ENCODE results near the gene GPR137. TPM values are rescaled to one million over a fixed set of nuclear protein-coding genes. Genes with fewer than 3 reads are reported as not detected.
A peak's percentile ranks its signal among the peaks of the same experiment; 100 is the strongest.

GPR137 gene
- total and polyA plus RNA-seq, 7 experiments from 2014 or later = 4.9 to 45.9 (median 30.8) TPM

- Mint-ChIP-seq H3K9me3 (peaks cover 0 to 4% (median 0%) of the 10 kb centered on the region in 11 donors), H3K27ac (peak overlapping the region in 1 of 9 donors; percentile 83), H3K36me3 (peaks cover 0 to 8% (median 0%) of the 10 kb centered on the region in 5 donors), H3K4me3 (no peak overlapping the region), H3K27me3 (no peaks in the 10 kb centered on the region), H3K4me1 (peaks cover 8 to 23% (median 18%) of the 10 kb centered on the region in 7 donors)
- DNase-seq (no peak), ATAC-seq (no peak)
- Histone ChIP-seq H3K4me3 (ENCODE audit: low read length) (no peak overlapping the region), H3K4me1 (ENCODE audit: control insufficient read depth in 2 of 2, insufficient read depth in 2 of 2, low read length in 2 of 2) (peaks cover 8 to 10% of the 10 kb centered on the region in 2 donors), H3K27me3 (ENCODE audit: control insufficient read depth in 2 of 2, insufficient read depth in 2 of 2, low read length in 2 of 2) (no peaks in the 10 kb centered on the region), H3K27ac (ENCODE audit: low read depth, low read length) (no peak overlapping the region), H3K9me3 (ENCODE audit: control insufficient read depth in 2 of 3, low read length in 3 of 3) (no peaks in the 10 kb centered on the region), H3K36me3 (ENCODE audit: control insufficient read depth in 2 of 3, insufficient read depth in 3 of 3, low read length in 3 of 3) (peaks cover 0 to 7% (median 0%) of the 10 kb centered on the region in 3 experiments)
- ChIA-PET POLR2A (interaction anchor here (7.0 kb wide), 1 partner anchor 19 kb away, joined by 154 read pairs; the partner anchor contains the start of genes FKBP2, PLCB3 and PPP1R14B), CTCF (no interaction called here)
- intact Hi-C loops (cut with micrococcal nuclease) = no loop called here
Observed at GRCh38 chr11:64265176-64266160, 20.2 kb upstream of the GPR137 start.

GRCh38 chr11:64266339-64266738 is 19.3 kb upstream of the GPR137 start:
- intact Hi-C loops (cut with micrococcal nuclease) = no loop called here
- no peaks in the 10 kb centered on the region for H3K27me3 Mint-ChIP-seq
- H3K4me1 ChIP-seq (ENCODE audit: control insufficient read depth in 2 of 2, insufficient read depth in 2 of 2, low read length in 2 of 2) = peaks cover 8 to 10% of the 10 kb centered on the region in 2 donors
- no peak overlapping the region for H3K4me3 Mint-ChIP-seq
- H3K27me3 ChIP-seq (ENCODE audit: control insufficient read depth in 2 of 2, insufficient read depth in 2 of 2, low read length in 2 of 2) = no peaks in the 10 kb centered on the region
- peaks cover 0 to 8% (median 0%) of the 10 kb centered on the region in 3 experiments for H3K36me3 ChIP-seq (ENCODE audit: control insufficient read depth in 2 of 3, insufficient read depth in 3 of 3, low read length in 3 of 3)
- H3K9me3 Mint-ChIP-seq = peaks cover 0 to 11% (median 0%) of the 10 kb centered on the region in 11 donors
- POLR2A ChIA-PET = interaction anchor here (7.0 kb wide), 1 partner anchor 20 kb away, joined by 154 read pairs; the partner anchor contains the start of genes FKBP2, PLCB3 and PPP1R14B
- H3K27ac Mint-ChIP-seq = peak overlapping the region in 1 of 9 donors; percentile 9
- no peak overlapping the region for H3K4me3 ChIP-seq (ENCODE audit: low read length)
- peaks cover 8 to 23% (median 19%) of the 10 kb centered on the region in 7 donors for H3K4me1 Mint-ChIP-seq
- CTCF ChIA-PET = no interaction called here
- DNase-seq (no peak), ATAC-seq (no peak)
- no peaks in the 10 kb centered on the region for H3K9me3 ChIP-seq (ENCODE audit: control insufficient read depth in 2 of 3, low read length in 3 of 3)
- no peak overlapping the region for H3K27ac ChIP-seq (ENCODE audit: low read depth, low read length)
- peaks cover 0 to 8% (median 0%) of the 10 kb centered on the region in 5 donors for H3K36me3 Mint-ChIP-seq

GRCh38 chr11:64267207-64267945 is 18.3 kb upstream of the GPR137 start:
- Histone ChIP-seq H3K36me3 (ENCODE audit: control insufficient read depth in 2 of 3, insufficient read depth in 3 of 3, low read length in 3 of 3) (peaks cover 0 to 11% (median 0%) of the 10 kb centered on the region in 3 experiments), H3K4me1 (ENCODE audit: control insufficient read depth in 2 of 2, insufficient read depth in 2 of 2, low read length in 2 of 2) (peaks cover 8 to 10% of the 10 kb centered on the region in 2 donors), H3K9me3 (ENCODE audit: control insufficient read depth in 2 of 3, low read length in 3 of 3) (no peaks in the 10 kb centered on the region), H3K27me3 (ENCODE audit: control insufficient read depth in 2 of 2, insufficient read depth in 2 of 2, low read length in 2 of 2) (no peaks in the 10 kb centered on the region), H3K4me3 (ENCODE audit: low read length) (no peak overlapping the region), H3K27ac (ENCODE audit: low read depth, low read length) (peak overlapping the region; percentile 95)
- CTCF ChIA-PET = interaction anchor here (0.6 to 5.8 kb wide), 2 partner anchors 50 to 62 kb away, joined by 3 to 66 read pairs; partner anchors contain the start of genes FERMT3, PRDX5 and TRMT112
- H3K9me3 Mint-ChIP-seq = peaks cover 0 to 15% (median 0%) of the 10 kb centered on the region in 11 donors
- peak overlapping the region in 6 of 9 donors; percentile 36 to 98 (median 87) for H3K27ac Mint-ChIP-seq
- POLR2A ChIA-PET = interaction anchor here (0.6 to 7.0 kb wide), 5 partner anchors 21 to 1622 kb away, joined by 3 to 154 read pairs (median 4); partner anchors contain the start of genes CATSPERZ, ESRRA, FKBP2 and NUDT22
- peaks cover 8 to 28% (median 24%) of the 10 kb centered on the region in 7 donors for H3K4me1 Mint-ChIP-seq
- H3K4me3 Mint-ChIP-seq = peak overlapping the region in 4 of 10 donors; percentile 27 to 100 (median 96)
- DNase-seq (no peak), ATAC-seq (no peak)
- H3K27me3 Mint-ChIP-seq = no peaks in the 10 kb centered on the region
- intact Hi-C loops (cut with micrococcal nuclease) = no loop called here
- H3K36me3 Mint-ChIP-seq = peaks cover 0 to 8% (median 0%) of the 10 kb centered on the region in 5 donors

- Histone ChIP-seq H3K4me3 (ENCODE audit: low read length) (peak overlapping the region; percentile 91), H3K9me3 (ENCODE audit: control insufficient read depth in 2 of 3, low read length in 3 of 3) (no peaks in the 10 kb centered on the region), H3K36me3 (ENCODE audit: control insufficient read depth in 2 of 3, insufficient read depth in 3 of 3, low read length in 3 of 3) (peaks cover 0 to 7% (median 0%) of the 10 kb centered on the region in 3 experiments), H3K27me3 (ENCODE audit: control insufficient read depth in 2 of 2, insufficient read depth in 2 of 2, low read length in 2 of 2) (no peaks in the 10 kb centered on the region), H3K4me1 (ENCODE audit: control insufficient read depth in 2 of 2, insufficient read depth in 2 of 2, low read length in 2 of 2) (peaks cover 8 to 10% of the 10 kb centered on the region in 2 donors), H3K27ac (ENCODE audit: low read depth, low read length) (peak overlapping the region; percentile 95)
- ATAC-seq (no peak), DNase-seq (no peak)
- intact Hi-C loops (cut with micrococcal nuclease) = no loop called here
- ChIA-PET CTCF (interaction anchor here (1.1 to 5.8 kb wide), 4 partner anchors 18 to 67 kb away, joined by 5 to 66 read pairs (median 7); partner anchors contain the start of genes FERMT3, PLCB3 and TRMT112), POLR2A (interaction anchor here (0.6 to 7.0 kb wide), 13 partner anchors 13 to 1623 kb away, joined by 3 to 154 read pairs (median 5); partner anchors contain the start of genes BAD, CATSPERZ, ESRRA and FERMT3)
- Mint-ChIP-seq H3K4me3 (peak overlapping the region; percentile 87 to 100 (median 97)), H3K9me3 (peaks cover 0 to 15% (median 0%) of the 10 kb centered on the region in 11 donors), H3K36me3 (peaks cover 0 to 6% (median 0%) of the 10 kb centered on the region in 5 donors), H3K27ac (peak overlapping the region; percentile 70 to 99 (median 96)), H3K27me3 (no peaks in the 10 kb centered on the region), H3K4me1 (peaks cover 8 to 29% (median 24%) of the 10 kb centered on the region in 7 donors)
Observed at GRCh38 chr11:64268025-64268892, 17.4 kb upstream of the GPR137 start.

- ChIA-PET POLR2A (interaction anchor here (0.7 to 7.0 kb wide), 12 partner anchors 13 to 99 kb away, joined by 3 to 154 read pairs (median 10); partner anchors contain the start of genes BAD, CATSPERZ, ESRRA and FERMT3), CTCF (interaction anchor here (0.5 to 5.8 kb wide), 7 partner anchors 17 to 68 kb away, joined by 3 to 66 read pairs (median 5); partner anchors contain the start of genes FERMT3, PLCB3 and TRMT112)
- Histone ChIP-seq H3K27ac (ENCODE audit: low read depth, low read length) (peak overlapping the region; percentile 95), H3K4me1 (ENCODE audit: control insufficient read depth in 2 of 2, insufficient read depth in 2 of 2, low read length in 2 of 2) (peaks cover 8 to 10% of the 10 kb centered on the region in 2 donors), H3K9me3 (ENCODE audit: control insufficient read depth in 2 of 3, low read length in 3 of 3) (no peaks in the 10 kb centered on the region), H3K36me3 (ENCODE audit: control insufficient read depth in 2 of 3, insufficient read depth in 3 of 3, low read length in 3 of 3) (peaks cover 0 to 7% (median 0%) of the 10 kb centered on the region in 3 experiments), H3K4me3 (ENCODE audit: low read length) (peak overlapping the region; percentile 91), H3K27me3 (ENCODE audit: control insufficient read depth in 2 of 2, insufficient read depth in 2 of 2, low read length in 2 of 2) (no peaks in the 10 kb centered on the region)
- intact Hi-C loops (cut with micrococcal nuclease) = loop anchor here (1.0 kb wide), 6 partner anchors 18 to 65 kb away; partner anchors contain the start of genes PLCB3 (in 2 of the 2), DNAJC4 (in 1 of the 2), NUDT22 (in 1 of the 2) and PPP1R14B (in 1 of the 2)
- DNase-seq = peak in 2 of 9 donors; percentile 22 to 63
- Mint-ChIP-seq H3K27me3 (no peaks in the 10 kb centered on the region), H3K4me1 (peaks cover 8 to 29% (median 24%) of the 10 kb centered on the region in 7 donors), H3K36me3 (peaks cover 0 to 6% (median 0%) of the 10 kb centered on the region in 5 donors), H3K27ac (peak overlapping the region; percentile 70 to 99 (median 96)), H3K4me3 (peak overlapping the region; percentile 95 to 100 (median 98)), H3K9me3 (peaks cover 0 to 15% (median 0%) of the 10 kb centered on the region in 11 donors)
- ATAC-seq = no peak
Observed at GRCh38 chr11:64268893-64269539, 16.6 kb upstream of the GPR137 start.
